ENCODE results near the gene COL9A3. TPM values are rescaled to one million over a fixed set of nuclear protein-coding genes. Genes with fewer than 3 reads are reported as not detected.

The COL9A3 gene
- total and polyA plus RNA-seq, 2 experiments from 2014 or later = 23.9 to 68.1 TPM

DNA sequence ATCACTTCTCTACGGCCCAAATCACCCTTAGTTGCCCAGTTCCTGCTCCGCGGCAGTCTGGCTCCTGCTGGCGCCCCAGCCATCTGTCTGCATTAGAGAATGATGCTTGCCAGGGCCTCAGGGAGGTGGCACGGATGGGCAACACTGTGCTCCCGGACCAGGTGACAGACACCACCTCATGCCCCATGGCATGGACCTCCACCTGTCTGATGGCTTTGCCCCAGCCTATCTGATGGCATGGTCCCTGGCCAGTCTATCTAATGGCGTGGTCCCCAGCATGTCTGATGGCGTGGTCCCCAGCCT, 39.4 kb upstream of the COL9A3 start:
- no peak overlapping the region for H3K4me2 ChIP-seq
- H2AFZ ChIP-seq = no peak overlapping the region
- DNase-seq (ENCODE audit: low spot score) = no peak
- H3K9me2 ChIP-seq (replicated peaks; ENCODE audit: insufficient read depth) = no peaks in the 10 kb centered on the region
- WGBS (ENCODE audit: low lambda C conversion rate, missing lambda C conversion rate) = 98% methylated on average over 8 of the region's 8 CpGs
- no peaks in the 10 kb centered on the region for H3K9me3 ChIP-seq (ENCODE audit: low read depth)
- no peaks in the 10 kb centered on the region for H3K36me3 ChIP-seq (replicated peaks; ENCODE audit: insufficient read depth, low read depth)
- no peak overlapping the region for H3K27ac ChIP-seq
- TF ChIP-seq EZH2 (IDR thresholded peaks at IDR 0.05; ENCODE audit: borderline replicate concordance) (no peak), CTCF (IDR thresholded peaks at IDR 0.05; ENCODE audit: poor library complexity) (no peak), EZH2phosphoT487 (IDR thresholded peaks at IDR 0.05; ENCODE audit: low read depth, severe bottlenecking, unreplicated experiment) (no peak)
- H3K27me3 ChIP-seq = no peaks in the 10 kb centered on the region
- H3K4me3 ChIP-seq = no peak overlapping the region
- H3K79me2 ChIP-seq = no peaks in the 10 kb centered on the region
- no peaks in the 10 kb centered on the region for H3K4me1 ChIP-seq (ENCODE audit: insufficient read depth)
- H4K20me1 ChIP-seq (ENCODE audit: insufficient read depth, poor library complexity, severe bottlenecking) = no peaks in the 10 kb centered on the region

DNA sequence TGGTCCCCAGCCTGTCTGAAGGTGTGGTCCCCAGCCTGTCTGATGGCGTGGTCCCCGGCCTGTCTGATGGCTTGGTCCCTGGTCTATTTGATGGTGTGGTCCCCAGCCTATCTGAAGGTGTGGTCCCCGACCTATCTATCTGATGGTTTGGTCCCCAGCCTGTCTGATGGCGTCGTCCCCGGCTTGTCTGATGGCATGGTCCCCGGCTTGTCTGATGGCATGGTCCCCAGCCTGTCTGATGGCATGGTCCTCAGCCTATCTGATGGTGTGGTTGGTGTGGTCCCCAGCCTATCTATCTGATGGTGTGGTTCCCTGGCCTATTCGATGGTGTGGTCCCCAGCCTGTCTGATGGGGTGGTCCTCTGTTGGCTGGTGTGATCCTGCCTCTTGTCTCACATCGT, 38.8 kb upstream of the COL9A3 start:
- no peaks in the 10 kb centered on the region for H3K9me3 ChIP-seq (ENCODE audit: low read depth)
- 94% methylated on average over 9 of the region's 9 CpGs for WGBS (ENCODE audit: low lambda C conversion rate, missing lambda C conversion rate)
- H3K4me1 ChIP-seq (ENCODE audit: insufficient read depth) = no peaks in the 10 kb centered on the region
- H3K79me2 ChIP-seq = no peaks in the 10 kb centered on the region
- DNase-seq (ENCODE audit: low spot score) = no peak
- no peaks in the 10 kb centered on the region for H4K20me1 ChIP-seq (ENCODE audit: insufficient read depth, poor library complexity, severe bottlenecking)
- H3K4me3 ChIP-seq = no peak overlapping the region
- H3K4me2 ChIP-seq = no peak overlapping the region
- H3K27ac ChIP-seq = no peak overlapping the region
- no peaks in the 10 kb centered on the region for H3K9me2 ChIP-seq (replicated peaks; ENCODE audit: insufficient read depth)
- TF ChIP-seq EZH2 (IDR thresholded peaks at IDR 0.05; ENCODE audit: borderline replicate concordance) (no peak), CTCF (IDR thresholded peaks at IDR 0.05; ENCODE audit: poor library complexity) (no peak), EZH2phosphoT487 (IDR thresholded peaks at IDR 0.05; ENCODE audit: low read depth, severe bottlenecking, unreplicated experiment) (no peak)
- H3K36me3 ChIP-seq (replicated peaks; ENCODE audit: insufficient read depth, low read depth) = no peaks in the 10 kb centered on the region
- no peak overlapping the region for H2AFZ ChIP-seq
- no peaks in the 10 kb centered on the region for H3K27me3 ChIP-seq

DNA sequence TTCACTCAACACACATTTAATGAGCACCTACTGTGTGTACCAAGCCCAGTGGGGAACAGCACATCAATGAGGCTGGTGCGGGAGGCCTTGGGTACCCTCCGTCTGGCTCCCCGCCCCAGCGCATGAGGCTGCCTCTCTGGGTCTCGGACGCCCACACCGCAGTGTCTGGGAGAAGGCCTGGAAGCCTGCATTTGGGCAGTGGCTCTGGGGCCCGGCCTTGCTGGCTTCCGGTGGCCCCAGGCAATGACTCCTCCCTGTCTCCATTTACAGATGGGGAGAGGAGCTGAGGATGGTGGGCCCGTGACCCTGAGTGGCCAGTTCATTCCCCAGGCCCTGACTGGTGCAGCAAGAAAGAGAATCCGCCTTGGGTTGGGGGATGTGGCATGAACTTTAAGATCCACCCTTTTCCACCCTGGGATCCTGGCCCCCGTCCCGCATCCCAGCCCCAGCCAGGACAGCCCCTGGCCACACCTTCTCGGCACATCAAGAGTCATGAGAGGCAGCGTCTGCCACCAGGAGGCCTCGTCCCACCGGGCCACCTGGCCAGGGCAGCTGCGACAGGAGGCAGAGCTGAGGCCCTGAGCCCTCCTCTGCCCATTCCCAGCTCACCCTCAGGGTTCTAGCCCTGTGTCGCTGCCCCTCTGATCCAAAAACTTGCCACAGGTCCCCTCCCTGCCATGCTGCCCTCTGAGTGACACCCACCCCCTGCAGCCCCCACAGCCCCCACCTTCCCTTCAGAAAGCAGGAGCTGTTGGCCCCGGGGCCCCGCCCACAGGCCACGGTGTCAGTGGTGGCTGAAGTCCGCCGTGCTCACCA, 38.0 kb upstream of the COL9A3 start:
- H3K9me2 ChIP-seq (replicated peaks; ENCODE audit: insufficient read depth) = no peaks in the 10 kb centered on the region
- DNase-seq (ENCODE audit: low spot score) = no peak
- no peaks in the 10 kb centered on the region for H3K9me3 ChIP-seq (ENCODE audit: low read depth)
- TF ChIP-seq CTCF (IDR thresholded peaks at IDR 0.05; ENCODE audit: poor library complexity) (no peak), EZH2 (IDR thresholded peaks at IDR 0.05; ENCODE audit: borderline replicate concordance) (no peak), EZH2phosphoT487 (IDR thresholded peaks at IDR 0.05; ENCODE audit: low read depth, severe bottlenecking, unreplicated experiment) (no peak)
- WGBS (ENCODE audit: low lambda C conversion rate, missing lambda C conversion rate) = 83% methylated on average over 22 of the region's 24 CpGs
- H2AFZ ChIP-seq = no peak overlapping the region
- no peak overlapping the region for H3K27ac ChIP-seq
- no peak overlapping the region for H3K4me3 ChIP-seq
- no peaks in the 10 kb centered on the region for H4K20me1 ChIP-seq (ENCODE audit: insufficient read depth, poor library complexity, severe bottlenecking)
- no peaks in the 10 kb centered on the region for H3K79me2 ChIP-seq
- H3K36me3 ChIP-seq (replicated peaks; ENCODE audit: insufficient read depth, low read depth) = no peaks in the 10 kb centered on the region
- no peak overlapping the region for H3K4me2 ChIP-seq
- no peaks in the 10 kb centered on the region for H3K4me1 ChIP-seq (ENCODE audit: insufficient read depth)
- no peaks in the 10 kb centered on the region for H3K27me3 ChIP-seq

Data from hepatocyte (in vitro differentiated cells).